H1 (cell line): Measurements from ENCODE around the gene QPCT. TPM values are rescaled to one million over a fixed set of nuclear protein-coding genes. Genes with fewer than 3 reads are reported as not detected.

ENCODE experiments used
- ASH2L ChIP-seq: fragments of 200-600, 300-600 bp; sonication (generic); IDR thresholded peaks from one replicate; pipeline ENCODE4 v1.7.1; 2017; ENCODE audit warnings: low read length
- CBX8 ChIP-seq: fragments of 300-800, 300-1000 bp; sonication (generic); IDR thresholded peaks from 2 replicates; pipeline ENCODE4 v1.7.1; 2016; ENCODE audit warnings: low read depth, low read length, borderline replicate concordance
- CREB1 ChIP-seq: IDR thresholded peaks from 2 replicates; pipeline ENCODE4 v1.6.1; 2012; ENCODE audit warnings: inconsistent platforms
- FOSL1 ChIP-seq: IDR thresholded peaks from 2 replicates; pipeline ENCODE4 v1.6.1; 2011; ENCODE audit warnings: mild to moderate bottlenecking, low read depth, low read length, moderate library complexity; ENCODE audit not compliant: insufficient read depth
- GTF2F1 ChIP-seq: IDR thresholded peaks from 2 replicates; pipeline ENCODE4 v1.6.1; 2012; ENCODE audit warnings: low read depth, low read length, improper control_type of control experiment, borderline replicate concordance
- RXRA ChIP-seq: IDR thresholded peaks from 2 replicates; pipeline ENCODE4 v1.6.1; 2011; ENCODE audit warnings: low read depth, mild to moderate bottlenecking, low read length, moderate library complexity; ENCODE audit not compliant: insufficient read depth
- SAP30 ChIP-seq: fragments of 300-600 bp; sonication (generic); IDR thresholded peaks from 2 replicates; pipeline ENCODE4 v1.7.1; 2012; ENCODE audit warnings: low read length, moderate library complexity, mild to moderate bottlenecking, inconsistent platforms; ENCODE audit not compliant: insufficient read depth, insufficient replicate concordance
- SP4 ChIP-seq: IDR thresholded peaks from 2 replicates; pipeline ENCODE4 v1.6.1; 2012; ENCODE audit warnings: low read length, inconsistent platforms
- ZNF274 ChIP-seq: IDR thresholded peaks from 2 replicates; pipeline ENCODE4 v1.7.0; 2012; ENCODE audit warnings: low read length, borderline replicate concordance; ENCODE audit errors: extremely low read depth
- polyA plus RNA-seq, 7 experiments: library from polyadenylated mRNA; depleted of rRNA in 3 of 7; stranded (reverse) in 5 of 7; unstranded in 2 of 7; fragments of >200 nt in 5 of 7; fragments of 200-250 nt in 2 of 7; gene quantifications; 1 replicate in 5 of 7; 2 replicates in 1 of 7; 4 replicates in 1 of 7; pipeline versions ENCODE4 v1.2.1 to v1.2.3, GENCODE V29; 2011 to 2013; ENCODE audit warnings: missing spikeins in 2 of 7, mixed read lengths in 2 of 7
- total RNA-seq: library from RNA; stranded (reverse); fragmentation: NEBNext Ultra II Directional; extraction: Animal tissue kit (Norgen Biotek cat#: 25700); gene quantifications from 2 replicates; pipeline ENCODE4 v1.2.1, GENCODE V29; 2021

QPCT gene
- total and polyA plus RNA-seq, 2 of the 8 experiments (the other 6 are each of a cell fraction or from before 2014, with no cell fraction given), result 4.0 to 4.3 TPM

- TF ChIP-seq FOSL1 (no peak), RXRA (no peak), GTF2F1 (no peak), ZNF274 (no peak), CBX8 (no peak), ASH2L (no peak), SP4 (no peak), SAP30 (no peak), CREB1 (no peak)
Measured at GRCh38 chr2:37405781-37406180, 61.4 kb downstream of the QPCT start (continued).
